HEK293T (cell line): ENCODE measurements around the gene IL4I1.

Experiments
- CTCF ChIA-PET: fragments of 350-600 bp; formaldehyde crosslinking; extraction: SDS; loops from one replicate; lab custom pipeline; 2021; ENCODE audit warnings: antibody characterized with exemption, inconsistent platforms; lab: Yijun Ruan, JAX
- POLR2A ChIA-PET: fragments of 350-600 bp; formaldehyde crosslinking; extraction: SDS; loops from one replicate; lab custom pipeline; 2020; ENCODE audit warnings: antibody characterized with exemption, inconsistent platforms; lab: Yijun Ruan, JAX
- DNase-seq: peaks from one replicate; pipeline ENCODE4 v3.0.0; 2012; ENCODE audit warnings: mixed read lengths; ENCODE audit errors: extremely low spot score
- ARNT ChIP-seq: fragments of 450-650 bp; IDR thresholded peaks from 2 replicates; pipeline ENCODE4 v1.6.1; 2017; ENCODE audit warnings: mild to moderate bottlenecking
- BHLHE40 ChIP-seq: fragments of 450-650 bp; IDR thresholded peaks from 2 replicates; pipeline ENCODE4 v1.6.1; 2016; ENCODE audit warnings: mild to moderate bottlenecking, moderate library complexity, borderline replicate concordance
- CTBP1 ChIP-seq: fragments of 450-650 bp; IDR thresholded peaks from 2 replicates; pipeline ENCODE4 v1.6.1; 2016; ENCODE audit warnings: borderline replicate concordance
- ELF4 ChIP-seq: fragments of 450-650 bp; IDR thresholded peaks from 2 replicates; pipeline ENCODE4 v1.6.1; 2017; ENCODE audit warnings: antibody characterized with exemption
- FOXA1 ChIP-seq: fragments of 450-650 bp; IDR thresholded peaks from 2 replicates; pipeline ENCODE4 v1.6.1; 2016; ENCODE audit warnings: mild to moderate bottlenecking
- FOXK2 ChIP-seq: fragments of 450-650 bp; IDR thresholded peaks from 2 replicates; pipeline ENCODE4 v1.6.1; 2016; ENCODE audit warnings: mild to moderate bottlenecking
- FOXM1 ChIP-seq: fragments of 450-650 bp; IDR thresholded peaks from 2 replicates; pipeline ENCODE4 v1.6.1; 2017; ENCODE audit warnings: mild to moderate bottlenecking, borderline replicate concordance
- HDGF ChIP-seq: fragments of 450-650 bp; IDR thresholded peaks from 2 replicates; pipeline ENCODE4 v1.6.1; 2017; ENCODE audit warnings: antibody characterized with exemption, borderline replicate concordance
- L3MBTL2 ChIP-seq: fragments of 450-650 bp; conservative IDR thresholded peaks from 2 replicates; pipeline ENCODE4 v1.6.1; 2016; ENCODE audit warnings: mild to moderate bottlenecking
- LEF1 ChIP-seq: fragments of 450-650 bp; IDR thresholded peaks from 2 replicates; pipeline ENCODE4 v1.6.1; 2017; ENCODE audit warnings: mild to moderate bottlenecking, borderline replicate concordance
- NFRKB ChIP-seq: fragments of 450-650 bp; IDR thresholded peaks from 2 replicates; pipeline ENCODE4 v1.6.1; 2016; ENCODE audit warnings: mild to moderate bottlenecking, moderate library complexity
- SP1 ChIP-seq: fragments of 450-650 bp; IDR thresholded peaks from 2 replicates; pipeline ENCODE4 v1.6.1; 2017
- SUZ12 ChIP-seq: fragments of 450-650 bp; IDR thresholded peaks from 2 replicates; pipeline ENCODE4 v1.6.1; 2016; ENCODE audit warnings: mild to moderate bottlenecking
- TARDBP ChIP-seq: fragments of 450-650 bp; IDR thresholded peaks from 2 replicates; pipeline ENCODE4 v1.6.1; 2016
- ZNF384 ChIP-seq: fragments of 450-650 bp; IDR thresholded peaks from 2 replicates; pipeline ENCODE4 v1.6.1; 2016
- TF ChIP-seq, protein P1 (sequence below): fragments of 450-650 bp; IDR thresholded peaks from 2 replicates; pipeline ENCODE4 v1.6.1; 2016

The IL4I1 gene

DNA sequence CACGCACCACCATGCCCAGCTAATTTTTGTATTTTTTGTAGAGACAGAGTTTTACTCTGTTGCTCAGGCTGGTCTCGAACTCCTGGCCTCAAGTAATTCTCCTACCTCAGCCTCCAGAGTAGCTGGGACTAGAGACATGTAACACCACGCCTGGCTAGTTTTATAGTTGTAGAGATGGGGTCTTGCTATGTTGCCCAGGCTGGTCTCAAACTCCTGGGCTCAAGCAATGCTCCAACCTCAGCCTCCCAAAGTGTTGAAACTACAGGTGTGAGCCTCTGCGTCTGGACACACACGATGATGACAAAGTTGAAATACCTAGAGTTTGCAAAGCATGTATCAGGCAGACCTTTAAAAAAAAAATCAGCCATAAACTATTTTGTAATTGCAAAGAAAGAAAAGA lies 50.3 kb downstream of the IL4I1 start:
- CTCF ChIA-PET = no interaction called here

DNA sequence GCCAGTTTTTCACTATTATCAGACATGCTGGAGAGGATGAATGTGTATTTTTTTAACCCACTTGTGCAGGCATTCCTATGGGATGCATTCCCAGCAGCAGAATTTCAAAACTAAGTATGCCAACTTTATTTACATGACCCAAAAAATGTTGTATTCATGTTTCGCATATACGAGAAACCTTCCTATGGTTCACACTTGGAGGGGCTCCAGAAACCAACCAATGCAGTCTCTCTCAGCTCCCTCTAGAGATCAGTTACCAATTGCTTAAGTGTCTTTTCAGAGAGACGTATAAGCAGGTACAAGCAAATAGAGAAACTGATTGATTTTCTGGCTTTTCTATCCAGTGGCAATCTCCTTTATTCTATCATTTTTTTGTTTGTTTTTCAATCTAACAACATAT lies 51.3 kb downstream of the IL4I1 start:
- POLR2A ChIA-PET = no interaction called here
- TF ChIP-seq FOXA1 (no peak), NFRKB (no peak), SP1 (no peak), ZNF384 (no peak), L3MBTL2 (no peak), SUZ12 (no peak), FOXM1 (no peak), CTBP1 (no peak), FOXK2 (no peak), HDGF (no peak), ELF4 (no peak), LEF1 (no peak)
- TF ChIP-seq, protein P1, sequence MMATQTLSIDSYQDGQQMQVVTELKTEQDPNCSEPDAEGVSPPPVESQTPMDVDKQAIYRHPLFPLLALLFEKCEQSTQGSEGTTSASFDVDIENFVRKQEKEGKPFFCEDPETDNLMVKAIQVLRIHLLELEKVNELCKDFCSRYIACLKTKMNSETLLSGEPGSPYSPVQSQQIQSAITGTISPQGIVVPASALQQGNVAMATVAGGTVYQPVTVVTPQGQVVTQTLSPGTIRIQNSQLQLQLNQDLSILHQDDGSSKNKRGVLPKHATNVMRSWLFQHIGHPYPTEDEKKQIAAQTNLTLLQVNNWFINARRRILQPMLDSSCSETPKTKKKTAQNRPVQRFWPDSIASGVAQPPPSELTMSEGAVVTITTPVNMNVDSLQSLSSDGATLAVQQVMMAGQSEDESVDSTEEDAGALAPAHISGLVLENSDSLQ = no peak
- DNase-seq = no peak
- CTCF ChIA-PET = interaction anchor here (0.5 to 0.7 kb wide), 2 partner anchors 128 to 1773 kb away, joined by 3 to 7 read pairs; no protein-coding TSS in a partner anchor

More for the DNA sequence above, 50.3 kb downstream of the IL4I1 start:
- TF ChIP-seq, protein P1 = no peak
- TF ChIP-seq LEF1 = no peak
- no peak for TF ChIP-seq SUZ12
- no peak for TF ChIP-seq BHLHE40
- no peak for TF ChIP-seq CTBP1
- no peak for TF ChIP-seq FOXM1
- TF ChIP-seq ELF4 = no peak
- TF ChIP-seq HDGF = no peak
- no peak for TF ChIP-seq TARDBP
- no peak for TF ChIP-seq SP1
- no peak for TF ChIP-seq FOXK2
- no peak for TF ChIP-seq FOXA1
- TF ChIP-seq ARNT = no peak
- DNase-seq = no peak
- POLR2A ChIA-PET = interaction anchor here (1.3 kb wide), 1 partner anchor 19 kb away, joined by 3 read pairs; no protein-coding TSS in a partner anchor

DNA sequence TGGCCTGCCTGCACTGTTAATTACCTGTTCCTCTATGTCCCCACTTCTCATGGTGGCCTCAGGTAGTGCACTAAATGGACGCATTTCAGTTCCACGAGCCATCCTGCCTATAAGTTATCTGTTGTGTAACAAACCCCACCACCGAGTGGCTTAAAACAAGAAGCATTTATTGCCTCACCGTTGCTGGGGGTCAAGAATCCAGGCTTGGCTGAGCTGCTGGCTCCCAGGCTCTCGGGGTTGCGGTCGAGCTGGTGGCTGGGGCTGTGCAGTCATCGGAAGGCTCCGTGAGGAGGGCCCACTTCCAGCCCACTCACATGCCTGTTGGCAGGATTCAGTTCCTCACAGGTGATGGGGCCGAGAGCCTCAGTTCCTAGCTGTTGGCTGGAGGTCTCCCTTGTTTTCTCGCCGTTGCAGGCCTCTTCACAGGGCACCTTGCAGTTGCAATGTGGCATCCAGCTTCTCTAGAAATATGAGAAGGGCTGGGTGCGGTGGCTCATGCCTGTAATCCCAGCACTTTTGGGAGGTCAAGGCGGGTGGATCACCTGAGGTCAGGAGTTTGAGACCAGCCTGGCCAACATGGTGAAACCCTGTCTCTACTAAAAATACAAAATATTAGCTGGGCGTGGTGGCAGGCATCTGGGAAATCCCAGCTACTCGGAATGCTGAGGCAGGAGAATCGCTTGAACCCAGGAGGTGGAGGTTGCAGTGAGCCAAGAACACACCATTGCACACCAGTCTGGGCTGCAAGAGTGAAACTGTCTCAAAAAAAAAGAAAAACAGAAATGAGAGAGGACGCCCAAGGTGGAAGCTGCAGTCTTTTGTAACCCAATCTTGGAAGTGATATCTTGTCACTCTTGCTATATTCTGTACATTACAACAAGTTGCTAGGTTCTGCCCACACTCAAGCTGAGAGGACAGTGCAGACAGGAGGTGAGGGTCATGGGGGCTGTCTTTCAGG lies 52.3 kb downstream of the IL4I1 start:
- TF ChIP-seq L3MBTL2 (no peak), LEF1 (no peak), HDGF (no peak), SP1 (no peak), SUZ12 (no peak), FOXM1 (no peak), ARNT (no peak), TARDBP (no peak), ZNF384 (no peak), BHLHE40 (no peak), FOXK2 (no peak), CTBP1 (no peak), ELF4 (no peak), FOXA1 (no peak), NFRKB (no peak)
- TF ChIP-seq, protein P1 = no peak
- DNase-seq = no peak
- CTCF ChIA-PET = no interaction called here
- POLR2A ChIA-PET = interaction anchor here (1.1 kb wide), 1 partner anchor 9 kb away, joined by 3 read pairs; no protein-coding TSS in a partner anchor

DNA sequence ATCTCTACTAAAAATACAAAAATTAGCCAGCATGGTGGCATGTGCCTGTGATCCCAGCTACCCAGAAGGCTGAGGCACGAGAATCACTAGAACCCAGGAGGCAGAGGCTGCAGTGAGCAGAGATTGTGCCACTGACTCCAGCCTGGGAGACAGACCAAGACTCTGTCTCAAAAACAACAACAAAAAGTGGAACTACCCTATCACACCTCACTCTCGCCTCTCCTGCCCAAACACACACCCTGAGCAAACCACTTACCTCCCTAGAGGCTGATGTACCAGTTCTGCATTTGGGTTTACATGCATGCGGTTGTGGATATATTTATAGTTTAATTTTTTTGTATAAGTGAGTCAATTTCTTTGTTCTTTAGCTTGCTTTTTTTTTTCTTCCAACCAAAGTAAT lies 53.4 kb downstream of the IL4I1 start:
- CTCF ChIA-PET = interaction anchor here (0.6 kb wide), 1 partner anchor 1007 kb away, joined by 3 read pairs; the partner anchor contains the start of gene HSD17B14
- TF ChIP-seq CTBP1 (no peak), NFRKB (no peak), LEF1 (no peak), TARDBP (no peak), SP1 (no peak), HDGF (no peak), BHLHE40 (no peak), SUZ12 (no peak), L3MBTL2 (no peak), FOXK2 (no peak), FOXA1 (no peak), FOXM1 (no peak), ZNF384 (no peak), ELF4 (no peak), ARNT (no peak)
- TF ChIP-seq, protein P1 = no peak

More for the DNA sequence above, 53.4 kb downstream of the IL4I1 start:
- POLR2A ChIA-PET = no interaction called here
- DNase-seq = no peak
